ENCODE measurements around the gene S100A1.
"Not testable (repeated sequence)": the region's sequence is repeated elsewhere in the genome, so short reads cannot be mapped to it uniquely, and the experiment has no call there.

Gene S100A1

DNA sequence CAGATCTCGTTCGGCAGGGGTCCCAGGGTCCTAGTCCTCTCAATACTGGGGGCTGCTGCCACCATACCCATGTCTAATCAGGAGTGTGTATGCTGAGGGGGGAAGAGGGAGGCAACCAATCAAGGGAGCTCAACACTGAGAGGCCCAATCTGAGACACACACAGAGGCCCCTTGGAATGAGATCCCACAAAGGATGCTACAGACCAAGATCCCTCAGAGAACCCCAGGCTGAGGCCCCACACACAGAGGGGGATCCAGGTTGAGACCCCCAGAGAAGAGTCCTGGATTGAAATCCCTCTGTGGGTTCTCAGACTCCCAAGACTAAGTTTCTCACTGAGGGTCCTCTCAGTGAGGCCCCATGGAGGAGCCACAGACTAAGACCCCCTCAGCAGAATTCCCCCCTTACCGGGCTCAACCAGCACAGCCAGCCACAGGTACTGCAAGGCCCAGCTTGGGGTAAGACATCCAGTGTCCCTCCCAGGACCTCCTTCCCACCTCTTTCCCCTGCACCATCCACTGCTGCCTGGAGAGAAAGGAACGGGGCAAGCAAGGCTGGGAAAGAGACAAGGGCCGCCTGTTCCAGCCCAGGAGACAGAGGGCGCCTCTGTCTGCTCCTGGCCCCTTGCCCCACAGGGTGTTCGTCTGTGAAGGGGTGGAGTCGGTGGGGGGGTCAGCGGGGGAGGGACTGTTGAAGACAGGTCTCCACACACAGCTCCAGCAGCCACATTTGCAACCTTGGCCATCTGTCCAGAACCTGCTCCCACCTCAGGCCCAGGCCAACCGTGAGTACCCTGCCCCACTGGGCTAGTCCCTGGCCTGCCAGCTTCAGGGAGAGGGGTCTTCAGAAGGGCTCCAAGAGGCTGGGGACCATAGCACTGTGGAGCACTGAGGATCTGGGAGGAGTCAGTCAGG is at the start of gene S100A1:
TSS of gene S100A1 (plus strand) at position 720 of the 912 bp plus-strand sequence. CDS start 2,088 bp downstream, outside the sequence.
- DNase-seq: no peak

DNA sequence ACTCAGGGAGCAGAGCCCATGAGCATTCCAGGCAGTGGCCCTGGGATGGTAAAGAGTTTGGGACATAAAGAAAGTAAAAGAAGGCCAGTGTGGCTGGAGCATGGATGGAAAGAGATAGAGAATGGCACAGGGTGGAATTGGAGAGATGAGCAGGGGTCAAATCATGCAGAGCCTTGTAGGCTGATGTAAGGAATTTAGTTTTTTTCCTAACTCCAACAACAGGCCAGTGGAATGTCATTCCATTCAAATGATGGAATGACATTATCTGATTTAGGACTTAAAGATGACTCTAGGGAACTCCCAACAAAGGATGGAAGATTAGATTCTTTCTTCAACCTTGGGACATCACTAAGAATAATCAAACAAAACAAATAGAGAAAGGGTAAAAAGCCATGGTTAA is 49.7 kb upstream of the S100A1 start:
- DNase-seq: no peak

GRCh38 chr1:153578936-153579335 is 49.3 kb upstream of the S100A1 start:
- no peak for DNase-seq

GRCh38 chr1:153582836-153583235 is 45.4 kb upstream of the S100A1 start:
- DNase-seq: not testable (repeated sequence)

DNA sequence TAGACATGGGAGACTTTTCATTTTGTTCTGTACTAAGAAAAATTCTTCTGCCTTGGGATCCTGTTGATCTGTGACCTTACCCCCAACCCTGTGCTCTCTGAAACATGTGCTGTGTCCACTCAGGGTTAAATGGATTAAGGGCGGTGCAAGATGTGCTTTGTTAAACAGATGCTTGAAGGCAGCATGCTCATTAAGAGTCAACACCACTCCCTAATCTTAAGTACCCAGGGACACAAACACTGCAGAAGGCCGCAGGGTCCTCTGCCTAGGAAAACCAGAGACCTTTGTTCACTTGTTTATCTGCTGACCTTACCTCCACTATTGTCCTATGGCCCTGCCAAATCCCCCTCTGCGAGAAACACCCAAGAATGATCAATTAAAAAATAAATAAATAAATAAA is 44.7 kb upstream of the S100A1 start:
- DNase-seq: not testable (repeated sequence)

DNA sequence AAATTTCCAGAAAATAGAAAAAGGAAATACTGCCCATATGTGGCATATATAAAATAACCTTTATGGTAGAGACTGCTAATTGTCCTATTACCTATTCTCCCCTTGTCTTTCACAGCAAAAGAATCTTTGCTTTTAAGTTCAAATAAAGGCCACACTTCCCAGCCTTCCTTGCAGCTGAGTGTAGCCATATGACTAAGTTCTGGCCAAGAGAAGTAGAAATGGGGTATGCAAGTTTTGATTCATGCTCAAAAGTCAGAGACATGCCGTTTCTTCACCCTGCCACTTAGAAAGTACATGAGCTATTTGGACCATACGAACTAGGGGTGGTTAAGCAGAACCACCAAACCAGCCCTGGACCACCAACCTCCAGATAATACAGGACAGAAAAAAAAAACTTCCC is 44.3 kb upstream of the S100A1 start:
- DNase-seq: no peak

DNA sequence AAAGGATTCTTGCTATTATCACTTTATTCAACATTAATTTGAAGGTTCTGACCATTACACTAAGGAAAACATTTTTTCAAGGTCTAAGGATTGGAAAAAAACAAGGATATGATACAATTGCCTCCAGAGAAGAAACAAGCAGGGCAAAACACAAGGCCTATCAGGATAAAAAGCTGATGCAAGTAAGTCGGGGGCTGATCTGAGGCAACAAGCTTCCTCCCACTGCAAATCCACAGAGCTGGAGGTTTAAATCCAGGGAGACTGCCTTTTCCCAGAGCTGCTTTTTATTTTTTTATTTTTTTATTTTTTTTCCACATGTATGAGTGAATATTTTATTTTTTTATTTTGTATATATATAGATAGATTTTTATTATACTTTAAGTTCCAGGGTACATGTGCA is 43.2 kb upstream of the S100A1 start:
- no peak for DNase-seq

GRCh38 chr1:153586347-153586746 is 41.9 kb upstream of the S100A1 start:
- DNase-seq: no peak

DNA sequence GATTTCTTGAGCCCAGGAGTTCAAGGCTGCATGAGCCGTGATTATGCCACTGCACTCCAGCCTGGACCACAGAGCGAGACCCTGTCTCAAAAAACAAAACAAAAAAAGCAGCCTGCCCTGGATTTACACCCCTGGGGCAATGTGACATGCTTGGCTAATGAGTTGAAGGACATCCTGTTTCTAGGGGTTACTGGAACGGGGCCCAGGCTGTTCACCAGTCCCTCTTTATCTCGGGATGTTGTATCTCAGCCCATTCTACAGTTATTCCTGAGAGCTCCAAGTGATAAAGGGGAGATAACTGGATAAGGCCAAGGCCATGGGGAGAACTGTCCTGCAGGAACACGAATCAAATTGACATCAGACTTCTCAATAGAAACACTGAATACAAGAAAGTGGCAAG is 40.9 kb upstream of the S100A1 start:
- no peak for DNase-seq

GRCh38 chr1:153588033-153588432 is 40.2 kb upstream of the S100A1 start:
- DNase-seq: not testable (repeated sequence)

DNA sequence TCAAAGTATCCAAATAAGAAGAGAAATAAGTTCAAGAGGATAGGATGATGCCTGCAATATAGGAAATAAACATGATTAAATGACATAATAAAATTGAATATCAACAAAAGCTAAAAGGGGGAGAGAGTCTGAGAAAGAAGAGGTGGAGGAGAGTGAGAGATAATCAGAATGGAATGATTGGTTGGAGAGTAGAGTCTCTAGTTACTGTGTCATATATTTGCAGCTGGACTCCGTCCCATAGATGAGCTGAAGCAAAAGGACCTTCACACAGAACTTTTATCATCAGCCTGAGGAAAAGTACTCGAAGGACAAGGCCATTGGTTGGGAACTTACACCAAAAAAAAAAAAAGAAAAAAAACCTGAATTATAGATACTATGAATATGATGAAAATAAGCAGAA is 39.8 kb upstream of the S100A1 start:
- DNase-seq: no peak

DNA sequence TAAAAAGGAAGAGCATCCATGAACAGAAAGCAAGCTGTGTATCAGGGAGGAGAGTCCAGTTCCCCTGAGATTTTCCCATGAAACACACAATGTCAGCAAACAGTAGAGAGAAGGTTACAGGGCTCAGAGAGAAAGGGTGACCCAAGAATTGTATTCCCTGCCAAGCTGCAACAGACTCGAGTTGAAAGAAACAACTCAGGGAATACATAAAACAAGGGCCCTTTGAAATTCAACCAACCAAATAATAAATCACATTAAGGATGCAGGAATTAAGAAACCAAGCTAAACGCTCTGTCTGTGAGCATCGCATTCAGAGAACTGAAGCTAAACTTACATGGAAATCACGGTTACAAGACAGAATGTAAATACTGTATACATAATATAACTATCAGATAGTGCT is 35.5 kb upstream of the S100A1 start:
- no peak for DNase-seq

DNA sequence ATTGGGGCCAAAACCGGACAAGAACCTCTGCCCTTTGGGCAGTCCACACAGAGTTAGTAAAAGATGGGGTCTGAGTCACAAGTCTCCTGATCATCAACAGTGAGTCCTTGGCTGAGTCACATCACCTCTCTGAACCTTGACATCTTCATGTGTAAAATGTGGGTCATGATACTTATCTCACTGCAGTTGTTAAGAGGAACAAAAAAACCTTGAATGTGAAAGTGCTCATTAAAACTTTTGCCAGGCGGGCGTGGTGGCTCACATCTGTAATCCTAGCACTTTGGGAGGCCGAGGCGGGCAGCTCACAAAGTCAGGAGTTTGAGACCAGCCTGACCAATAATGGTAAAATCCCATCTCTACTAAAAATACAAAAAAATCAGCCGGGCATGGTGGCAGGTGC is 31.0 kb upstream of the S100A1 start:
- peak in 1 of 2 donors; percentile 21 for DNase-seq

DNA sequence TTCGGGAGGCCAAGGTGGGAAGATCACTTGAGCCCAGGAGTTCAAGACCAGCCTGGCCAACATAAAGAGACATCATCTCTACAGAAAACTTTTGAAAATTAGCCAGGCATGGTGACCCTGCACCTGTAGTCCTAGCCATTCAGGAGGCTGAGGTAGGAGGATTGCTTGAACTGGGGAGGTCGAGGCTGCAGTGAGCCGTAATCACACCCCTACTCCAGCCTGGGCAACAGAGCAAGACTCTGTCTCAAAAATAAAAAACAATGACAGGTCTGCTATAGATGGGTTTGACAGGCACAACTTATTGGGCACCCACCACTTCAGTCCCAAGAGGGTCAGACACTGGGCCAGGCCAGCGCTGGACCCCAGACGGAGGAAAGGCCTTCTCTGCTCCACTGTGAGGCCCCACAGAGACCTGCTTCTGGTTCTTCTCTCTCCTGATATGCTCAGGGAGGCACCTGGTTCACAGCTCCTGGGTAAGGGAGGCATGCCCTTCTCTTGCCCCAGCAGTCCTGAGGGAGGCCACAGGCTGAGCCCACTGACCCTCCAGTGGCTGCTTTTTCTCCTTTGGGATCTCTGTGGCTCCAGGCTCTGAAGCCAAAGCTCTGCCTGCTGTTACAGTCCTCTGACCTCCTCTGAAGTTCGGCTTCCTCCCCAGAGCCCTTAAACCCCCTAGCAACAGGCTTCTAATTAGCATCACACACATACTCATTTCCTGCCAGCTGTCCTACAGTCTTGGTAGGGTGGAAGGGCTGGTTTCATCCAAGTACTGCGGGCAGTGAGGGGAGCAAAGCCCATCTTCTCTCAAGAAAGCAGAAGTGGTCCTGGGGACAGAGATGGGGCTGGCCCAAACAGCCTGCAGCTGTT is 29.7 kb upstream of the S100A1 start:
- DNase-seq: no peak

DNA sequence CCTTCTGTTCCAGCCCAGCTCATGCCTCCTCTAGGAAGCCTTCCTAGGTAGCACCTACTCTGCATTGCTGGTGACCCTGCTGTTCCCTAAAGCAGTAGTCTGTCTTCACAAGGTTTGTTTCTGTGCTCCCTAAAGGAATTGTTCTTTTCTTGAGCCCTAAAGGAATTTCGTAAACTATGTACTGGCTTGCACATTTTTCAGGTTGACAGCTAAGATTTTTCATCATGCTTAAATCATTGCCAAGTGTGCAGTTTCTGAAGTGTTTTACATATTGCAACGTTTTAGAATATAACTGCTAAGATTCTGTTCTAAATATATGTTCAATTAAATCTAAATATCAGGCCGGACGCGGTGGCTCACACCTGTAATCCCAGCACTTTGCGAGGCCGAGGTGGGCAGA is 28.4 kb upstream of the S100A1 start:
- no peak for DNase-seq

- DNase-seq: no peak
Observed at GRCh38 chr1:153602749-153603148, 25.5 kb upstream of the S100A1 start.

DNA sequence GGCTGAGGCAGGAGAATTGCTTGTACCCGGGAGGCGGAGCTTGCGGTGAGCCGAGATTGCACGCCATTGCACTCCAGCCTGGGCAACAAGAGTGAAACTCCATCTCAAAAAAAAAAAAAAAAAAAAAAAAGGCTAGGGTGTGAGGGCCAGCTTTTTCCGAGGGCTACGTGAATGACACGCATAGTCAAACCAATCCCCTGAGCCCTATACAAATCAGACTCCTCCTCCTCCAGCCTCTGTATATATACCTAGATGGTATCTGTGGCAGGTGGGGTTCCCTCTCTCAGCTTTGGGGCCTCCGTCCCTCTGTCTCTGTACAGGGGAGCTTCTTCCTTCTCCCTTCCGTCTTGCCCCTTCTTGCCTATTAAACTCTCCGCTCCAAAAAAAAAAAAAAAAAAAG is 22.0 kb upstream of the S100A1 start:
- DNase-seq: no peak

DNA sequence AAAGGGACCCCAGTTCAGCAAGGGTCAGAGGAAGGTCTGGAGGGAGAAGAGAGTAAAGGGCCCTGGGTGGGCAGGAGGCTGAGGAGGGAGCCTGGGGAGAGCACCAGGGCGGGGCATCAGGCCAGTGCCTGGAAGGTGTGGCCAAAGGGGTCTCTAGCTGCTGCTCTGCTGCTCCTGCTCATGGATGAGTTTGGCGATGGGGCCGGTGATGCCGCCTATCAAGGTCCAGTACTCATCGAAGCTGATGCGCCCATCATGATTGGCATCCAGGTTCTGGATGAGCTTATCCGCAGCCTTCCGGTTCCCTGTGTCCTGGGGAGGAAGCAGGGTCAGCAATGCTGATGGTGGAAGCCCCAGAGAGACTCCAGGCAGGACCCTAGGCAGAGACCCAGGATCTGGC is 20.9 kb upstream of the S100A1 start:
- DNase-seq: no peak

DNA sequence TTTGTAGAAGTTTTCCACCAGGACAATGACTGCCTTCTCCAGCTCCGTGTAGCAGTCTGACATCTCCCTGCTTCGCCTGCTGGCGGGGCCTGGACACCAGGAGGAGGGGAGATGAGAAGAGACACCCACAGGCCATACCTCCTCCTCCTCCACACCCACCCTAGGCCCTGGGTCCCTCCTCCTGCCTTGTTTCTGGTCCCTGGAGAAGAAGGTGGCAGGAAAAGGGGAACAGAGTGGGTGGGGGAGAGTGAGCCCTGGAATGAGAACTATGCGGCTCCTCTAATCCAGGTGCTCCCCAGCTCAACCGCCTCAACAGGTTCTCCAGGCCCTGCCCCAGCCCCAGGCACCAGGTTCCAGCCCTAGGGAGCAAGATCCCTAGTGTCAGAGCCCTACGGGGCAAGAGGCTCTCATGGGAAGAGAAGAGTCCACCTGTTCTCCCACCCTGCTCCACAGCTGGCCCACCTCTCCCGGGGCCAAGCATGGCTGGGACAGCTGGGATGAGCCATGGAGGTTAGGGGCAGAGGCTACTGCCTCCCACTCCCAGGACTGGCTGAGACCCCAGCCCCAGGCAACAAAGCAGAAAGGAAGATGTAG is 20.0 kb upstream of the S100A1 start:
- DNase-seq: no peak

- DNase-seq: no peak
Observed at GRCh38 chr1:153608742-153609584, 19.3 kb upstream of the S100A1 start.

DNA sequence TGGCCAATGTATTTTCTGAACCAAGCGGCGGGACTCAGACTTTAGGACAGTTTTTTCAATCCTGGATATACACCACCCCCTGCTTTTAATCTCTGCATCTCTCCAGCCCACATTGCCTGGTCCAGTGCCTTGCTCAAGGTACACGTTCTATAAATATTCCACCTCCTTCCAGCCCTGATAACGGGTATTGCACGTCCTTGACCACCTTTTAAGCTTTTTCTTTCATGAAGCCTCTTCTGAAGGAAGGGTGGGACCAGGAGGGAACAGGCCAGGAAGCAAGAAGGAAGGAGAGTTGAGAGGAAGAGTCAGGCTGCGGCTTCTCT is 18.7 kb upstream of the S100A1 start:
- no peak for DNase-seq

- DNase-seq: no peak
Observed at GRCh38 chr1:153610334-153610733, 17.9 kb upstream of the S100A1 start.
